ENCODE measurements around the gene STK32B.

GRCh38 chr4:5435201-5435600 is 383.9 kb downstream of the STK32B start:
- TF ChIP-seq CTCF (IDR thresholded peaks at IDR 0.05) (no peak), ZFX (IDR thresholded peaks at IDR 0.05; ENCODE audit: borderline replicate concordance) (no peak)

Data from 22Rv1 (cell line).